HG02759 (cell line): Measurements from ENCODE around the gene EIF6.

ENCODE experiments used
- ATAC-seq: cut with Tn5 transposase; IDR thresholded peaks from one replicate; pipeline ENCODE4 v1.9.1; 2021; ENCODE audit warnings: mild to moderate bottlenecking, moderate library complexity; ENCODE audit not compliant: unreplicated experiment

Gene EIF6

GRCh38 chr20:35281506-35282101 lies 3.0 kb downstream of the EIF6 start:
- ATAC-seq: no peak

DNA sequence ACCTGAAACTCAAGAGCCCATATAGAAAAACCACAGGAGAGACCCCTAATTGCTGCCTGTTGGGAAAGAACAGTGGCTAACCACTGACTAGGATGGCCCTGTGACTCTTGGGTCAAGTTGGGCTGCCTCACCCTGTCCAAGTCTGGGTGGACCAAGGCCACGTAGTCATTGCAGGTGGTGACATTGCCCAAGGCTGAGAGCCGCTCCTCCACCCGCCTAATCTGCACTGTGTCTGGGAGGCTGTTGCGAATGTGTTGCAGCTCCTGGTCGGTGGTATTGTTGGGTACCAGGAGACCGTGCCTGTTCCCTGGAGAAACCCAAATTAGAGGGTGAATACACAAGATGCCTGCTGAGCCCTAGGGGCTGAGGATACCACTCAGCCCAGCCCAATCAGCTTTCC lies 4.0 kb downstream of the EIF6 start:
- no peak for ATAC-seq

DNA sequence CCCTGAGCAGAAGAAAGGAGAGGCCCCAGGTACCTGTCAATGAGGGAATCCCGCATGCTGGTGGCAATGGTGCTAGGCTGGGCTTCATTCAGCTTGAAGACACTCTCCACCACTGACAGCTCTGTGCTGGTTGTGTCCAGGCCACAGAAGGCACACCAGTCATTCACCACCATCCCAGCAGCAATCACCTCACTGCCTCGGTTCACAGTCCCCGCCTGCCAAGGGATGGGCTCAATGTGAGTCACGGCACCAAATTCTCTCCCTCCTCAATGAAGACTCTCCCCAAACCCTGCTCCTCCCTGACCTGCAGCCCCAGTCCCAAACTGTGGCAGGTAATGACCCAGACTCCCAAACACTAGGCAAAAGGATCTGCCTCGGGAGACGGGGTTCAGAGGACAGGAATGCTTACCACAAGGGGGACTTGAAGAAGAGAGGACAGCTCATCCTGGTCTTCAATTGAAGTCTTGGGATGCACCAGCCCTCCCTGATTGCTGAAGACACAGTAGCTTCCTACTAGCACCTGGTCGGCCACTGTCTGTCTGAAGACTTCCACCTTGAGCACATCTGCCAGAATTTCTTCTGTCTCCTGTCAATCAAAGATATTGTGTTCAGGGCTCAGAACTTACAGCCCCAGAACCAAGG lies 4.9 kb downstream of the EIF6 start:
- ATAC-seq: no peak

GRCh38 chr20:35279040-35279439 lies 5.5 kb downstream of the EIF6 start:
- ATAC-seq: no peak

GRCh38 chr20:35277531-35278395 lies 6.8 kb downstream of the EIF6 start, which contains the start of gene MMP24OS:
Gene MMP24OS (minus strand): TSS chr20:35278122. CDS start chr20:35277929, 193 bp downstream.
- peak; percentile 87 for ATAC-seq

GRCh38 chr20:35277127-35277526 lies 7.4 kb downstream of the EIF6 start:
- ATAC-seq: no peak

DNA sequence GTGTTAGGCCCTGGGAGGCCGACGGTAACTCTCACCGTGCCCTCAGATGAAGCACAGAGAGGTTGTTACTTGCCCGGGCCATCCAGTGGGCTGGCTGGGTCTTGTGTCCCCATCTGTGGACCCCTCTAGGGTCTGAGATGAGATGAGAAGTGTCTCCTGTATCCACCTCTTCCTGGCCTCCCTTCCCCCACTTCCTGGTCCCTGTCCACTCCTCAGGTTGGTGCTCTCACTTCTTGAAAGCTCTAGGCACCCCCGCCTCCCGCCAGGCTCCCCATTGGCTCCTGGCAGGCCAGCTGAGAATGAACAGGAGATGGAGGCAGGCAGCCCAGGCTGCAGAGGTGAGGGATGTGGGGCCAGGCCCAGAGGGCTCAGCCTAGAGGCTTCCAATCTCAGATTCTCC lies 8.2 kb downstream of the EIF6 start:
- ATAC-seq: no peak

DNA sequence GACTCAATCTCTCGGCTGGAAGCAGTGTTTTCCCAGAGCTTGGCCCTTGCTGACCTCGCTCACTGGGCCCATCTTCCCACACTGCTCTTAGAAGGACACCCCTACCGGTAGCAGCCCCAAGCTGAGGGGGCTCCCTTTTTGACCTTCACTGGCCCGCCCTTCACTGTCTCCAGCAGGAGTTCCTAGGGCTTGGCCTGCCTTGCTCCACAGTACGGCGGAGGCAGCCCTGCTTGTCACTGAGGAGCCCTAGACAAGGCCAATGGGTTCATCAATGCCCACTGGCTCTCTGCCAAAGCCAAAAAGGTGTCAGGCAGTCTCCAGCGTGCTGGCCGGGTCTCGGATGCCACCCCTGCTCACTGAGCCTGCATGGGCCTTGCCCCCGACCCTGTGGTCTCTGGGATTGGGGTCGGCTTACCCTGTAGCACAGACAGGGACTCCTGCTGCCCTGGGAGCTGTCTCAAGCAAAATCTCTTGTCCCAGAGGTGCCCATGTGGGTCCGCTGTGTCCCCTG lies 8.8 kb downstream of the EIF6 start:
- ATAC-seq: no peak

DNA sequence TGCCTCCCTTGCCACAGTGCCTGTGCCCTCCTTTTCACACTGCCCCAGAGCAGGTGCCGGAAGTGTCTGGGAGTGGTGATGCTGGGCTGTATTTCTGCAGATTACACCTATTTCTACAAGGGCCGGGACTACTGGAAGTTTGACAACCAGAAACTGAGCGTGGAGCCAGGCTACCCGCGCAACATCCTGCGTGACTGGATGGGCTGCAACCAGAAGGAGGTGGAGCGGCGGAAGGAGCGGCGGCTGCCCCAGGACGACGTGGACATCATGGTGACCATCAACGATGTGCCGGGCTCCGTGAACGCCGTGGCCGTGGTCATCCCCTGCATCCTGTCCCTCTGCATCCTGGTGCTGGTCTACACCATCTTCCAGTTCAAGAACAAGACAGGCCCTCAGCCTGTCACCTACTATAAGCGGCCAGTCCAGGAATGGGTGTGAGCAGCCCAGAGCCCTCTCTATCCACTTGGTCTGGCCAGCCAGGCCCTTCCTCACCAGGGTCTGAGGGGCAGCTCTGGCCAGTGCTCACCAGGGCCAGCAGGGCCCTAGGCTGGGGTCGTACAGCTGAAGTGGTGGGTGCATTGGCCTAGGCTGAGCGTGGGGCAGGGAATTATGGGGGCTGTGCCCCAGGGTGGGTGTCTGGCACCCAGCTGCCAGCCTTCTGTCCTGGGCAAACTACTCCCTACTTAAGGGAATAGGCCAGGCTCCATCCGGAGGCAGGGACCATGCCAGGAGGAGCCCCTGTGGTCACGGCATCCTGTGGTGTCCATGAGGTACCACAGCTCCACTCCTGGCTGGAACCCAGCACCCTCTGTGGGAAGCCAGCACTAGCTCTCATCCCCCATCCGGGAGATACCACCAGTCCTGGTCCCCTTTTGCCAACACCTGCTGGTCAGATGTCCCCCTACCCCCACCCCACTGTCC lies 10.1 kb downstream of the EIF6 start:
- no peak for ATAC-seq

DNA sequence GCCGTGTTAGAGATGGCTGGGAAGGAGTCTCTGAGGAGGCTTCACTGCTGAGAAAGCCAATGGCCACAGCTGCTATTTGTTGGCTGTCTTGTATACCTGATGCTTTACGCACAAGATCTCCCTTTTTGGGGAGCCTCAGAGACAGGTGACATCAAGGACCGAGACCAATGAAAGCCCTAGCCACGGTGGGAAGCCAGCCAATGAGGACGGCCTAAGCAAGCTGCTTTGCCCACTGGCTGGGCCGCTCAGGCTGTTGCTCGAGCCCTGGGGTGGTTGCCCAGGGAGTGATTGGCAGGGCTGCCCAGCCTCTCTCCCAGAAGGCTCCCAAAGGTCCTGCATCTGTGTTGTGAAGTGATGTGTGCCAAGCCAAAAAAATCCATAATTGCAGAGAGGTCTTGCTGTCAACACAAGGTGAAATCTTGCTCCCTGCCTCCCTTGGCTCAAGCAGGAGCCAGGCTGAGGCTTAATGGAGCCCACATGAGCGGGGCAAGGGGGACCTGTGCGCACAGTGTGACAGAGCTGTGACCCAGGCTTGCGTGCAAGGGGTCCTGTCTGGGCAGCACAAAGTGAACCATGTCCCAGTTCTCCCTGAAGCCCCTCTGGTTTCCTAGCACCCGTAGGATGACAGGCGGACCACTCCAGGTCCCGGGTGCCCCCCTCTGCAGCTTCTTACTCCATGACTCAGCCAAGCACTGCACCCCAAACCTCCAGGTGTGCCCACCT lies 11.0 kb downstream of the EIF6 start:
- ATAC-seq: no peak

DNA sequence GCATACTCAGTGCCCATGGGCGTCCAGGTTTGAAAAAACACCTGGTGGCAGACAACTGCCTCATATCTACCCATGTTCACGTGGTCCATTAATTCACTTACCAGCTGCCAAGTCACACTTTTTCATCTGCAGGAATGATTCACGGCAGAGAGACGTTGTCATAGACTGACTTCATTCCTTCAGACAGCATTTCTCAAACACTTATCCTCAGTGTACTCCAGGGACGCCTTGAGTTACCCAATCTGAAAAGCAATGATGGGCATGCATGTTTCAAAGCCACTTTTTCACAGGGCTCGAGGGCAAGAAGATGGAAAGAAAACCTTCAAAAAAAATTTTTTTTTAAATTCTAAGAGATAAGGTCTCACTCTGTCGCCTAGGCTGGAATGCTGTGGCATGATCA lies 12.7 kb downstream of the EIF6 start:
- no peak for ATAC-seq

DNA sequence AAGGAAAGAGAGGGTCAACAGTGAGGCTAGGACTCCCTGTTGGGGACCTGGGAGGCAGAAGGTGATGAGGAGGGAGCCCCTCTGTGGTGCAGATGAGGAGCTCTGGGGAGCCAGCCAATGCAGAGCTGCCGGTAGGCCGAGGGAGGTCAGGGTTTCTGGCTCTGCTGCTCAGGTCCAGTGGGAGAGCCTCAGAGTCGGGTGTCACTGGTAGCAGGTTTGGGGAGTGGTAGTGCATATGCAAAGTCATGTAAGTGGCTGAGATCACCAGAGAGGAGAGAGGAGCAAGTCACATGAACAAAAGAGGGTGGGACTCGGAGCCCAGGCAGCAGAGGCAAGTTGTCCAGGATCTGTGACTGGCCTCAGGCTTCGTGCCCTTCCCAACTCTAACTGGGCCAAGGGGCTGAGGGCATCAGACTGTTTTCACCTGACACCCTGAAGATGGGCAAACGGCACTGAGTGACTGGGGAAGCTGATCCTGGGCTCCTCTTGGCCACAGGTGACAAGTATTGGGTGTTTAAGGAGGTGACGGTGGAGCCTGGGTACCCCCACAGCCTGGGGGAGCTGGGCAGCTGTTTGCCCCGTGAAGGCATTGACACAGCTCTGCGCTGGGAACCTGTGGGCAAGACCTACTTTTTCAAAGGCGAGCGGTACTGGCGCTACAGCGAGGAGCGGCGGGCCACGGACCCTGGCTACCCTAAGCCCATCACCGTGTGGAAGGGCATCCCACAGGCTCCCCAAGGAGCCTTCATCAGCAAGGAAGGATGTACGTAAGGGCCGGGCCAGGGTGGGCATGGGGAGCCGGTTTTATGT lies 13.3 kb downstream of the EIF6 start:
- ATAC-seq: no peak

DNA sequence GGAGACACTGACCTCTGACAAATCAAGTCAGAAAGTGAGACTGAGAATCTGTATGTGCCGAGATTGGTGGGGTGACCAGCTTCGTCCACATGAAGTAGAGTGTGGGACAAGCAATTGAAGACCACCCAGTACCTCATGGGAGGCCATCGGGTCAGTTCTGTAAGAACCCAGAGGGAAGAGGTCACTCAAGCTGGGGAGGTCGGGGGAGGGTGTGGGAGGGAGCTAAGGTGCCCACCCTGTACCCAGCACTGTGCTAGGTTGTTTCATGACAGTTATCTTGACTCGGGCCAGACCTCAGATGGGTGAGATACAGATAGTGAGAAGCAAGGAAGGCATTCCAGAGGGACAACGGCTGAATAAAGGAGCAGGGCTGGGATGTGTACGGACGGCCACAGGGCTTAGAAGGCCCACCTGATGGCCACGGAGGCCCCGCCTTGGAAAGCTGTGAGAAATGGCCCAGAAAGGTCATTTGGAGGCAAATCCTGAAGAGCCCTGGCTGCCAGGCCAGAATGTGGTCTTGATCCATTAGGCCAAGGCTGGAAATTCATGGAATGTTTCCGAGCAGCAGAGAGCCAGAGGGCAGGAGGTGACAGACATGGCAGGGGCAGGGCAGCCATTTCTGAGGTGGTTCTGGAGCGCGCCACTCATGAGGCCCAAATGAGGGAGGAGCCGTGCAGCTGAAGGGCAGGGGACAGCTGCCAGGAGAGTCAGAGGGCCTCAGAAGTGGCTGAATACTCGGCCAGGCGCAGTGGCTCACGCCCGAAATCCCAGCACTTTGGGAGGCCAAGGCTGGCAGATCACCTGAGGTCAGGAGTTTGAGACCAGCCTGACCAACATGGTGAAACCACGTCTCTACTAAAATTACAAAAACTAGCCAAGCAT lies 14.3 kb downstream of the EIF6 start:
- no peak for ATAC-seq

DNA sequence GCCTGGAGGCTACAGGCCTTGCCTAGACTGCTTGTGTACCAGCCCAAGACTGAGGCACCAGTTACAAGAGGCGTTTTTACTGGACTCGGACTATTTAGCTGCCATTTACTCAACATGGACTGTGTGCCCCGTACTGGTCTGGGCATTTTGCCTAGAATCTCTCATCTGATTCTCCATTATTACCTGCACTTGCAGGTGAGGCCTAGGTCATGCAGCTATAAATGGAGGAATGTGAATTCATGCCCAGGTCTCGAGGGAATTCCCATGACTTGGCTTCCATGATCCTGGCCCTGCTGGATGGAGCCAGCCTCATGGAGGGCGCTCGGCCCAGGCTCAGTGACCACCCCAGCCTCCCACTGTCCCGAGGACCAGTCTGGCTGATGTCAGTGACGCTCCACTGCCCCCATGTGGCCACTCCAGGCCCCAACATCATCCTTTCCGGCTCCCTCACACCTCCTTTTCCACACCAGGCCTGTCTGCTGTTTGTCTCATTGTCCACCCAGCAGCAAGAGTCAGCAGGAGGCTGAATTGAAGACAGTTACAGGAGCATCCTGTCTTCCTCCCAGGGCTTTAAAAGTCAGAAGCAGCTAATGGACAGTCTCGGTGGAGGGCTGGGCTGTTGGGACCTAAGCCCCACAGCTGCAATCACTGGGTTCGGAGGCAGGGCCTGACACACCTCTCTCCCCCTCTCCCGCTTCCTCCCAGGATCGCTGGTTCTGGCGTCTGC lies 15.4 kb downstream of the EIF6 start:
- ATAC-seq: no peak

- ATAC-seq: no peak
Measured at GRCh38 chr20:35267092-35267491, 17.5 kb downstream of the EIF6 start.

- ATAC-seq: no peak
Measured at GRCh38 chr20:35264755-35265154, 19.8 kb downstream of the EIF6 start.

GRCh38 chr20:35263532-35264341 lies 20.8 kb downstream of the EIF6 start:
- no peak for ATAC-seq
